CD4-positive, alpha-beta memory T cell (primary cell): Measurements from ENCODE around the gene SYNJ1. TPM values are rescaled to one million over a fixed set of nuclear protein-coding genes. Genes with fewer than 3 reads are reported as not detected.
A peak's percentile ranks its signal among the peaks of the same experiment; 100 is the strongest.
"Not testable (repeated sequence)": the region's sequence is repeated elsewhere in the genome, so short reads cannot be mapped to it uniquely, and the experiment has no call there.

ENCODE experiments used
- CTCF ChIA-PET: fragments of 350-600 bp; sonication (Branson Sonifier 250); formaldehyde crosslinking; loops from one replicate; lab custom pipeline; 2021; ENCODE audit warnings: inconsistent platforms; ENCODE audit not compliant: partially characterized antibody; lab: Charles Lee
- POLR2A ChIA-PET: fragments of 350-600 bp; sonication (Branson Sonifier 250); formaldehyde crosslinking; loops from one replicate; lab custom pipeline; 2021; ENCODE audit not compliant: partially characterized antibody; lab: Charles Lee
- DNase-seq, 5 donors: peaks; one replicate each; pipeline versions ENCODE4 v3.0.0 to v3.0.0-alpha.2; 2020 to 2022; ENCODE audit warnings: mixed read lengths in 1 of 5
- H3K27ac ChIP-seq: one replicate; pipeline ENCODE4 v1.7.0; 2013; ENCODE audit warnings: low read depth, low read length
- H3K27me3 ChIP-seq: 2 replicates; pipeline ENCODE4 v1.7.0; 2013; ENCODE audit warnings: mild to moderate bottlenecking, low read length, moderate library complexity; ENCODE audit not compliant: insufficient read depth
- H3K36me3 ChIP-seq: 2 replicates; pipeline ENCODE4 v1.7.0; 2013; ENCODE audit warnings: mild to moderate bottlenecking, low read length, moderate library complexity; ENCODE audit not compliant: insufficient read depth
- H3K4me1 ChIP-seq: 2 replicates; pipeline ENCODE4 v1.7.0; 2013; ENCODE audit warnings: mild to moderate bottlenecking, low read length, moderate library complexity; ENCODE audit not compliant: insufficient read depth
- H3K4me3 ChIP-seq, 2 donors: one replicate each; pipeline ENCODE4 v1.7.0; 2013; ENCODE audit warnings: low read length in 2 of 2, mild to moderate bottlenecking in 1 of 2
- H3K9me3 ChIP-seq, 2 donors: one replicate each; pipeline ENCODE4 v1.7.0; 2013; ENCODE audit warnings: low read length in 2 of 2, control low read depth in 1 of 2; ENCODE audit not compliant: control insufficient read depth in 1 of 2
- H3K27ac Mint-ChIP-seq, 7 donors: one replicate each; pipeline ENCODE4 v1.8.0; 2020 to 2021; ENCODE audit warnings: mixed read lengths in 7 of 7, mild to moderate bottlenecking in 6 of 7, inconsistent platforms in 3 of 7, moderate library complexity in 3 of 7
- H3K27me3 Mint-ChIP-seq, 2 donors: one replicate each; pipeline ENCODE4 v1.8.0; 2020 to 2021; ENCODE audit warnings: mixed read lengths in 2 of 2
- H3K36me3 Mint-ChIP-seq, 2 donors: one replicate each; pipeline ENCODE4 v1.8.0; 2020 to 2021; ENCODE audit warnings: mixed read lengths in 2 of 2, inconsistent platforms in 1 of 2, mild to moderate bottlenecking in 1 of 2
- H3K4me1 Mint-ChIP-seq, 4 donors: one replicate each; pipeline ENCODE4 v1.8.0; 2020 to 2021; ENCODE audit warnings: mixed read lengths in 4 of 4, mild to moderate bottlenecking in 1 of 4
- H3K4me3 Mint-ChIP-seq, 8 donors: one replicate each; pipeline ENCODE4 v1.8.0; 2020 to 2021; ENCODE audit warnings: mixed read lengths in 8 of 8, mild to moderate bottlenecking in 7 of 8, moderate library complexity in 6 of 8, inconsistent platforms in 3 of 8
- H3K9me3 Mint-ChIP-seq, 8 donors: one replicate each; pipeline ENCODE4 v1.8.0; 2020 to 2021; ENCODE audit warnings: mixed read lengths in 8 of 8, mild to moderate bottlenecking in 5 of 8, inconsistent platforms in 3 of 8, moderate library complexity in 1 of 8
- intact Hi-C: fragments of 100-400 bp; cut with micrococcal nuclease; formaldehyde crosslinking; loops from one replicate; pipeline ENCODE4 v1.15.1; 2023
- polyA plus RNA-seq, 2 donors: library from polyadenylated mRNA; unstranded; fragments of 300-500 nt; fragmentation: Illumina TruSeq; gene quantifications; one replicate each; pipeline ENCODE4 v1.2.3, GENCODE V29; 2021
- total RNA-seq, 2 experiments: library from RNA; stranded (reverse); gene quantifications; one replicate each; pipeline ENCODE4 v1.2.3, GENCODE V29; 2021

Gene SYNJ1
- total RNA-seq (10 to 100 TPM; 27.6 to 29.4 TPM), polyA plus RNA-seq (1 to 10 TPM; 5.6 to 6.2 TPM)

- ChIA-PET POLR2A (interaction anchor here (0.7 to 3.3 kb wide), 16 partner anchors 11 to 861 kb away, joined by 3 to 90 read pairs (median 6); partner anchors contain the start of genes CFAP298, DONSON, IFNAR1 and PAXBP1), CTCF (interaction anchor here (0.9 to 2.7 kb wide), 3 partner anchors 10 to 44 kb away, joined by 3 to 34 read pairs (median 4); partner anchors contain the start of gene PAXBP1)
- peak within 1 kb of the TSS; percentile 75 for H3K27ac ChIP-seq
- peak; percentile 94 to 95 (median 94) for DNase-seq
- Mint-ChIP-seq H3K4me3 (peak within 1 kb of the TSS; percentile 97 to 100 (median 98)), H3K27ac (peak within 1 kb of the TSS; percentile 90 to 98 (median 98)), H3K4me1 (peaks cover 38 to 76% (median 52%) of the 10 kb centered on the region in 4 donors), H3K36me3 (peaks cover 11 to 27% of the 10 kb centered on the region in 2 donors), H3K27me3 (no peaks in the 10 kb centered on the region), H3K9me3 (peaks cover 0 to 2% (median 0%) of the 10 kb centered on the region in 8 donors)
- peaks cover 58% of the 10 kb centered on the region for H3K4me1 ChIP-seq
- H3K4me3 ChIP-seq, result peak within 1 kb of the TSS; percentile 62 to 92
- H3K36me3 ChIP-seq, result no peaks in the 10 kb centered on the region
- intact Hi-C loops, result loop anchor here (1.0 to 5.0 kb wide), 7 partner anchors 44 to 914 kb away; partner anchors contain the start of genes CFAP298, CRYZL1, DNAJC28 and EVA1C
- H3K9me3 ChIP-seq, result no peaks in the 10 kb centered on the region
- no peaks in the 10 kb centered on the region for H3K27me3 ChIP-seq
These were observed at the start of gene SYNJ1 for GRCh38 chr21:32727687-32728455. SYNJ1 (minus strand) TSS chr21:32728013; CDS start chr21:32726895, 1,118 bp downstream.

GRCh38 chr21:32777269-32777668, 49.5 kb upstream of the SYNJ1 start:
- no peaks in the 10 kb centered on the region for H3K36me3 ChIP-seq
- POLR2A ChIA-PET, result no interaction called here
- H3K9me3 ChIP-seq, result no peaks in the 10 kb centered on the region
- H3K36me3 Mint-ChIP-seq, result peaks cover 5 to 6% of the 10 kb centered on the region in 2 donors
- no peak for DNase-seq
- H3K4me3 Mint-ChIP-seq, result no peak overlapping the region
- H3K4me3 ChIP-seq, result no peak overlapping the region
- intact Hi-C loops, result no loop called here
- no peak overlapping the region for H3K27ac ChIP-seq
- peaks cover 7 to 14% (median 9%) of the 10 kb centered on the region in 4 donors for H3K4me1 Mint-ChIP-seq
- CTCF ChIA-PET, result interaction anchor here (1.4 kb wide), 1 partner anchor 49 kb away, joined by 4 read pairs; no protein-coding TSS in a partner anchor
- H3K27ac Mint-ChIP-seq, result no peak overlapping the region
- H3K4me1 ChIP-seq, result peaks cover 10% of the 10 kb centered on the region
- H3K27me3 Mint-ChIP-seq, result no peaks in the 10 kb centered on the region
- H3K9me3 Mint-ChIP-seq, result no peaks in the 10 kb centered on the region
- no peaks in the 10 kb centered on the region for H3K27me3 ChIP-seq

- ChIA-PET POLR2A (no interaction called here), CTCF (interaction anchor here (0.9 to 1.4 kb wide), 2 partner anchors 49 to 164 kb away, joined by 3 to 4 read pairs; no protein-coding TSS in a partner anchor)
- H3K27me3 ChIP-seq, result no peaks in the 10 kb centered on the region
- H3K4me3 ChIP-seq, result no peak overlapping the region
- Mint-ChIP-seq H3K27me3 (peaks cover 0 to 1% of the 10 kb centered on the region in 2 donors), H3K27ac (no peak overlapping the region), H3K4me3 (no peak overlapping the region), H3K36me3 (peaks cover 6 to 9% of the 10 kb centered on the region in 2 donors), H3K9me3 (peaks cover 0 to 3% (median under 1%) of the 10 kb centered on the region in 8 donors), H3K4me1 (peaks cover 7 to 19% (median 12%) of the 10 kb centered on the region in 4 donors)
- H3K4me1 ChIP-seq, result peaks cover 10% of the 10 kb centered on the region
- no peaks in the 10 kb centered on the region for H3K9me3 ChIP-seq
- no peak for DNase-seq
- no peaks in the 10 kb centered on the region for H3K36me3 ChIP-seq
- intact Hi-C loops, result no loop called here
- H3K27ac ChIP-seq, result no peak overlapping the region
These were observed 48.9 kb upstream of the SYNJ1 start for GRCh38 chr21:32776743-32777142.

- H3K9me3 Mint-ChIP-seq, H3K27me3 ChIP-seq, H3K36me3 ChIP-seq, H3K9me3 ChIP-seq, H3K27me3 Mint-ChIP-seq: not testable (repeated sequence)
- ChIA-PET CTCF (interaction anchor here (0.7 to 2.8 kb wide), 4 partner anchors 16 to 172 kb away, joined by 3 to 33 read pairs (median 7); no protein-coding TSS in a partner anchor), POLR2A (interaction anchor here (0.9 to 4.1 kb wide), 6 partner anchors 41 to 770 kb away, joined by 3 to 90 read pairs (median 4); partner anchors contain the start of genes SON and SYNJ1)
- Mint-ChIP-seq H3K4me3 (peak overlapping the region; percentile 93 to 100 (median 98)), H3K27ac (peak overlapping the region; percentile 96 to 99 (median 97)), H3K36me3 (peaks cover 6 to 23% of the 10 kb centered on the region in 2 donors), H3K4me1 (peaks cover 25 to 50% (median 38%) of the 10 kb centered on the region in 4 donors)
- Histone ChIP-seq H3K4me1 (peaks cover 40% of the 10 kb centered on the region), H3K4me3 (peak overlapping the region in 1 of 2 donors; percentile 61), H3K27ac (peak overlapping the region; percentile 73)
- peak in 1 of 5 donors; percentile 37 for DNase-seq
- intact Hi-C loops, result loop anchor here (2.0 to 5.0 kb wide), 2 partner anchors 361 to 380 kb away; partner anchors contain the start of genes EVA1C and URB1
These were observed 45.2 kb upstream of the SYNJ1 start for GRCh38 chr21:32773048-32773344.

GRCh38 chr21:32772281-32773047, 44.7 kb upstream of the SYNJ1 start:
- H3K4me3 Mint-ChIP-seq, result peak overlapping the region; percentile 93 to 100 (median 98)
- Histone ChIP-seq H3K36me3 (peaks cover 7% of the 10 kb centered on the region), H3K9me3 (no peaks in the 10 kb centered on the region), H3K4me3 (peak overlapping the region; percentile 36 to 61), H3K27ac (peak overlapping the region; percentile 73), H3K27me3 (no peaks in the 10 kb centered on the region), H3K4me1 (peaks cover 43% of the 10 kb centered on the region)
- H3K36me3 Mint-ChIP-seq, result peaks cover 11 to 27% of the 10 kb centered on the region in 2 donors
- peaks cover 0 to 3% of the 10 kb centered on the region in 2 donors for H3K27me3 Mint-ChIP-seq
- POLR2A ChIA-PET, result interaction anchor here (0.7 to 4.1 kb wide), 16 partner anchors 10 to 771 kb away, joined by 3 to 90 read pairs (median 4); partner anchors contain the start of genes CFAP298, DNAJC28, SON and SYNJ1
- H3K9me3 Mint-ChIP-seq, result peaks cover 0 to 6% (median 3%) of the 10 kb centered on the region in 8 donors
- peak; percentile 35 to 82 (median 42) for DNase-seq
- peaks cover 29 to 56% (median 42%) of the 10 kb centered on the region in 4 donors for H3K4me1 Mint-ChIP-seq
- intact Hi-C loops, result loop anchor here (1.0 to 5.0 kb wide), 5 partner anchors 44 to 869 kb away; partner anchors contain the start of genes CRYZL1, EVA1C, SYNJ1 and TMEM50B
- CTCF ChIA-PET, result interaction anchor here (0.7 to 2.8 kb wide), 11 partner anchors 16 to 589 kb away, joined by 3 to 34 read pairs (median 8); partner anchors contain the start of gene SYNJ1
- peak overlapping the region; percentile 96 to 99 (median 97) for H3K27ac Mint-ChIP-seq

- H3K27ac ChIP-seq, result peak overlapping the region; percentile 71
- intact Hi-C loops, result loop anchor here (1.0 to 5.0 kb wide), 2 partner anchors 159 to 359 kb away; partner anchors contain the start of genes CFAP298 and EVA1C
- no peak for DNase-seq
These were observed 43.2 kb upstream of the SYNJ1 start for GRCh38 chr21:32770871-32771523.

More at GRCh38 chr21:32770871-32771523, 43.2 kb upstream of the SYNJ1 start:
- Mint-ChIP-seq H3K27ac (peak overlapping the region; percentile 55 to 97 (median 94)), H3K4me1 (peaks cover 39 to 70% (median 56%) of the 10 kb centered on the region in 4 donors), H3K27me3 (peaks cover 0 to 3% of the 10 kb centered on the region in 2 donors), H3K4me3 (peak overlapping the region; percentile 91 to 98 (median 96)), H3K9me3 (peaks cover 0 to 8% (median 3%) of the 10 kb centered on the region in 8 donors), H3K36me3 (peaks cover 24 to 40% of the 10 kb centered on the region in 2 donors)
- H3K9me3 ChIP-seq, result no peaks in the 10 kb centered on the region
- H3K4me1 ChIP-seq, result peaks cover 57% of the 10 kb centered on the region
- no peaks in the 10 kb centered on the region for H3K27me3 ChIP-seq
- H3K36me3 ChIP-seq, result peaks cover 10% of the 10 kb centered on the region
- ChIA-PET CTCF (interaction anchor here (0.6 to 2.8 kb wide), 34 partner anchors 10 to 1274 kb away, joined by 3 to 34 read pairs (median 4); partner anchors contain the start of genes DNAJC28, SYNJ1 and TMEM50B), POLR2A (interaction anchor here (0.5 to 4.1 kb wide), 45 partner anchors 9 to 855 kb away, joined by 3 to 90 read pairs (median 4); partner anchors contain the start of genes CFAP298, GART, IFNAR1 and MIS18A)
- peak overlapping the region; percentile 77 to 85 for H3K4me3 ChIP-seq
